Renal pelvis (tissue), 4 donors: Measurements from ENCODE around the gene RTN4. TPM values are rescaled to one million over a fixed set of nuclear protein-coding genes. Genes with fewer than 3 reads are reported as not detected.

Experiments used
- DNase-seq: peaks from one replicate; pipeline ENCODE4 v3.0.0-alpha.2; 2013
- polyA plus RNA-seq, 3 donors: library from polyadenylated mRNA; unstranded; fragments of 120-200 nt; gene quantifications; one replicate each; pipeline ENCODE4 v1.2.1, GENCODE V29; 2013; ENCODE audit not compliant: insufficient read length in 3 of 3

RTN4 gene
- polyA plus RNA-seq, 3 donors = 305 to 369 (median 309) TPM

GRCh38 chr2:54983345-54984220 is 66.7 kb downstream of the RTN4 start:
- no peak for DNase-seq

- DNase-seq = no peak
Observed at GRCh38 chr2:54981385-54981784, 68.9 kb downstream of the RTN4 start.

- DNase-seq = peak; percentile 53
Observed at GRCh38 chr2:54979321-54980044, 70.8 kb downstream of the RTN4 start.

DNA sequence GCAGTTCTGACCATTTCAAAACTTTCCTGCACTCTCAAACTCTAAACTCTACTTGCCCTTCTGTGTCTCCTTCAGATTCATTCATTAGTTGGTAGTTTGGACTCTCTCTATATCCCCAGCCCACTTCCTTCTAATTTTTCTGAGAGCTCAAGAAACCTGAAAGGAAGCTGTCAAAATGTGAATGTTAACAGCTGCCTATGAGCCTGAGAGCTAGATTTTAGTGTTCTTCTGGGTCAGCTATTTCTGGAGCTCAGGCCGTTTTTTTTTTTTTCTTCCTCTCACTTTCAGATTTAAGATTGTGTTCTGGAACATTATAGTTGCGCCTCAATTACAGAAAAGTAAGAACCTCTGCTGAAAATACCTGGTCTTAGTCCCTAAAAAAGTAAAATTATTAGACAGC is 73.1 kb downstream of the RTN4 start:
- peak; percentile 67 for DNase-seq

DNA sequence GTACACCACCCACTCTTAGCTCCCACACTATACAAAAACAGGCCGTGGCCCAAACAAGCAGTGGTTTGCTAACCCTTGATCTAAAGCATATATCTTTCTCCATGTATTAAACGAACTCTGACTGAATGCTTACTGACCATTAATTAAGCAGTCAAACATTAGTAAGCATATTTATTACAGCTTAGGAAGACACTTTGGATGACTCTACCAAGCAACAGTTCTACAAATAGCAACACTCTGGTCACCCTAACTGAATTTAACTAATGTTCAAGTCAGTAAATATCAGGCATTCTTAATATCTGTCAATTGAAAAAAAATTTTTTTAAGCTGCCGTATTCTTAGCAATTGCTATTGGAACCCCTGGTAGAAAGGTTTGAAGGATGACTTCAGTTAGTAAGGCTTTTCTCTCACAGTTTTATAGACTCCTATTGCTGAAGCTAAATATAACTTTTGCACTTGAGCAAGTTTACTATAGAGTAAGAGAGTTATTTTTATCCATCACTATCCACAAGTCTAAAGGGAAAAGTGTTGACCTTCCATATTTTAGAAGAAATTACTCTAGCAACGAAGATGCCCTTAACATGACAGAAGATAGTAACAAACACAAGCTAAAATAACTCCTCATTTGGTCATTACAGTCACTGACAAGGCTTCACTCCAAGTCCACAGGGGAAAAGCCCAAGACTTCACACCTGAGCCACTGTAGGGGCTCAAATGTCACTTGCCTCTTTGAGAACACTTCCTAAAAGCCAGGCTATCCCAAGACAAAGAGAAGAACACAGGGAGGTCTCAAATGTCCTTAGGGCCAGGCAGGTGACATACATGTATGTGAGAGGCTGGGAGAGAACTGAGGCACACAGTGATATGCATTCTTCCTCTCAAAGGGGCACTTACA is 74.4 kb downstream of the RTN4 start:
- DNase-seq = no peak

GRCh38 chr2:54975175-54975574 is 75.1 kb downstream of the RTN4 start:
- DNase-seq = no peak

DNA sequence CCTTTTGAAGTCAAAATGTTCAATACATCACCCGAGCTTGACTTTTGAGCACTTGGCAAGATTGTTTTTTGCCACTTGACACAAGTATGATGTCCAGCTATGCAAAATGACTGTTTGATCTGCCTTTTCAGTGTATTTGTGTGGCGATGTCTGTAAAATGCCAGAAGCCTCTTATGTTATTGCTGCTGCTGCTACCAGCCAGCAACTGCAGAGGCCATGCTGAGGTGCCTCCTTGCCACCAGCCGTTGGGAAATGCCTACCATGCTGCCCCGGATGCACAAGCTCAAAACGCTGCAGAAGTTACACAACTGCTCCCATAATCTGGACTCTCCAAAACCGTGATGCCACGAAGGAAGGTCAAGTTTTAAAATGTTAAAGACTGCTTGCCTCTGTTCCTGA is 80.3 kb downstream of the RTN4 start:
- DNase-seq = no peak

DNA sequence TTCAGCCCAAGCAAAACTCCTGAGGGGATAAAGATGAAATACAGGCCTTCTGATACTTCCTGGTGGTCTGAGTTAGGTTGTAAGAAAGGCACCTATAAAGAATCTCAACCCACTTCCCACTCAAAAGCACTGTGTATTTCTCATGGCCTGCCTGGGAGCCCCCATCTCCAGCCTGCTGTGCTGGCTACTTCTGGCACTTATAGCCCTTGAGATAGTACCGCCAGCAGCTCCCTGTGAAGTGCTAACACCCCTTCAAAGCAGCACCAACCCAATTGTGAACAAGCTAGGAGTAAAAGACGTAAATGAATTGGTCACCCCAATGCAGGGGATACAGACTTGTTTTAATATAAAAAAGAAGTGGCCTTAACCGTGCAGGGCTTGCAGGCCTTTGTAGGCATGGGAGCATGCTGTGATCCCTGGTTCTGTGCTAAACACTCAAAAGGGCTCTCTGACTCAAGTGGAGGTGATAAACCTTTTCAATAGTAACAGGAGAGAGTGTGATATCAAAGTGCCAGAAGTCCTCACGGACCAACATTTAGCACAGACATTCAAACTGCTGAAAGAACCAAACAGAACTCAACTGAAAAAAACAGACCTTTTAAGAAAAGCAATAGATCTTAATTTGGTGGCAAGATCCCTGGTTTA is 80.8 kb downstream of the RTN4 start:
- DNase-seq = no peak

DNA sequence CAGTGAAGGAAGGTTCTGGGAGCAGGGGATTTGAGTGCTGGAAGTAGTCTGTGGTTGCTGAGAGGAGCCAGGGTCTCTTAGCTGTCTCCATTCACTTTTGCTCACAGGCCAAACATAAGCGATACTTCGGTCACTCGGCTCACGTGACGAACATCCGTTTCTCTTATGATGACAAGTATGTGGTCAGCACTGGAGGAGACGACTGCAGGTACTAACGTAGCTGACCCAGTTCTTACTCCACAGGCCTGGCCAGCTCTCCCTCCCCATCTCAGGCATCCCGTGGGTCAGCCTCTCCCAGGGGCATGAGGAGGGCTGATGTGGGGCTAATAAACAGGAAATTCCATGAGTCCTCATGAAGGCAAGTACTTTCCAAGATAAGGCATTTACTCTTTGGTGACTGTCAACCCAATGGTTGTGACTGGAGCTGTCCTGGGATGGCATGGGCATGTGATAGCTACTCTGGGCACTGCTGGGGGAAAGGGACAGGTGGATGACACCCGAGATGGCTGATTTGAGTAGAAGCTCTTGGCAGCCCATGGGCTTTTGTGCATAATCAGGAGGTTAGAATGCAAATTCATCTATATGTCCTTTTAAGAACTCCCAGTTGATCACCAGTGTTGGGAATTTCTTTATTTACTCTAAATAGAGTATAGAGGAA is 81.6 kb downstream of the RTN4 start:
- DNase-seq = no peak

DNA sequence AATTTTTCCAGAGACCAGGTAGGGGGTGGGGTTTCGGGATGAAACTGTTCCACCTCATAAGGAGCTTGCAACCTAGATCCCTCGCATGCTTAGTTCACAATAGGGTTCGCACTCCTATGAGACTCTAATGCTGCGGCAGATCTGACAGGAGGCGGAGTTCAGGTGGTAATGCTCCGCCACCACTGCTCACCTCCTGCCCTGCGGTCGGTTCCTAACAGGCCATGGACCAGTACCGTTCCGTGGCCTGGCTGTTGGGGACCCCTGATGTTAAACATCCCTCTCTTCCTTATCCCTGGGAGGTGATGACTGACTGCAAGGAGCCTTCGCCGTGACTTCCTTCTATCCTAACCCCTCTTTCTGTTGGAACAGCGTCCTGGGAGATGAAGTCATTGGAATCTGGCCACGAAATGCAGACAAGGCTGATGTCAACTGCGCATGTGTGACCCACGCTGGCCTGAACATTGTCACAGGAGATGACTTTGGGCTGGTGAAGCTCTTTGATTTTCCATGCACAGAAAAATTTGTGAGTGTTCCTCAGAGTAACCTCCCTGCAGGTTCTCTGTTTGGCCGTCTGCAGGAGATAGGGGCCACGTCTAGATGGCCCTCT is 82.4 kb downstream of the RTN4 start:
- DNase-seq = no peak

DNA sequence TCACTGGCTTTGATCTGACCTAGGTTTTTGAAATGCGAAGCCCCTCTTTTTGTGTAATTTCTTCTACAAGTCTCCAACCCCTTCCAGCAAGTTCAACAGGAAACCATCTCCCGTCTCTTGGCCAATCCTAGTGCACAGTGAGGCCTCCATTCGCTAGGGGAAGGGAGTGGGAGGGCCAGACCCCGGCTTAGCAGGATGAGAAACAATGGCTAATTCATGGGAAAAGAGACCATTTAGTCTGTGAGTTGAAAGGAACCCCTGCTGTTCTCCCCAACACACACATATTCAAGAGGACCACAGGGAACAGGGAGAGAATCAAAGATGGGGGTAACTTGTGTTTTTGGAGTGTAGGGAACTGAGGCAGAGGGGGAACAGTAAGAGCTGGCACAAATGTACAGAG is 83.0 kb downstream of the RTN4 start:
- no peak for DNase-seq

DNA sequence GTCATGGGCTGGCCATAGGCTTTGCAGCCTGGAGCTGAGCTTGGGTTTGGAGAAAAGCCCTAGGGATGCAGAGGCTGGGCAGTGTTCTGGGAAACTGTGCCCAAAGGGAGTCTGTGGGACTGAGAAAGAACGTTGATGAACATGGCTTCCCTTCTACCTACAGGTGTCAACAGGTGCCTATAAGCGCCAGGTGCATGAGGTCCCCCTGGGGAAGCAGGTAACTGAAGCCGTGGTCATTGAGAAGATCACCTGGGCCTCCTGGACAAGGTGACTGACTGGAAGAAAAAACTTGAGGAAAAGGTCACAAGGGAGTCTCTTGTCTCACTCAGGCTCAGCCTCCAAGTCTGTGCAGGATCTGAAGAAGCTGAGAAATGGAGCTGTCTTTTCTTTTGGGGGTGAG is 83.4 kb downstream of the RTN4 start:
- DNase-seq = no peak

DNA sequence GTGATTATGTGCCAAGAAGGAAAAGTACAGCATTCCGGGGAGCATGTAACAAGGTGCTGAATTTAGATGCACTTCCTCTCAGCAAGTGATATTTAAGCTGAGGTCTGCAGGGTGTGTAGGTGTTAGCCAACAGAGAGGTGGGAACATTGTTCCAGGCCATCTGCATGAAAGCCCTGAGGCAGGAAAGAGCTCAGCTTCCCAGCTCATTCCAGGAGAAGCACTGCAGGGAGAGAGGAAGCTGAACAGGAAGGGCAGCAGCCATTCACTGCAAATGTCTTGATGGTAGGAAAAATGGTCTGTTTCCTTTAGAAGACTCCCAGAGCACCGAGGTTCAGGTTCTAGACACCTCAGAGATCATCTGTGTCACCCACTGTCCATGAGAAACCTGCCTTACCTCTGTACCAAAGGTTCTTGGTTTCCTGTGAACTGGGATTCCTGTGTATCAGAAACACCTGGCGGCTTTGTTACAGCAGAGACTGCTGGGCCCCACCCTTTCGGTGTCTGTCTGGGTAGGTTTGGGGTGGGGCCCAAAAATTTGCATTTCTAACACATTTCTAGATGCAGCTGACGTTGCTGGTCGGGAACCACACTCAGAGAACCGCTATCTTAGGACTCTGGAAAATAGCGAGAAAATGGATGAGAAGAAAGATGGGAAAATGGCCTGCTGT is 84.0 kb downstream of the RTN4 start:
- no peak for DNase-seq

DNA sequence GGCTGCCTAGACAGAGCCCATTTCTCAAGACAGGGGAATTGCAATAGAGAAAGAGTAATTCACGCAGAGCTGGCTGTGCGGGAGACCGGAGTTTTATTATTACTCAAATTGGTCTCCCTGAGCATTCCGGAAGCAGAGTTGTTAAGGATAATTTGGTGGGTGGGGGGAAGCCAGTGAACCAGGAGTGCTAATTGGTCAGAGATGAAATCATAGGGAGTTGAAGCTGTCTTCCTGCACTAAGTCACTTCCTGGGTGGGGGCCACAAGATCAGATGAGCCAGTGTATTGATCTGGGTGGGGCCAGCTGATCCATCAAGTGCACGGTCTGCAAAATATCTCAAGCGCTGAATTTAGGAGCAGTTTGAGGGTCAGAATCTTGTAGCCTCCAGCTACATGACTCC is 84.8 kb downstream of the RTN4 start:
- no peak for DNase-seq

GRCh38 chr2:54964816-54965215 is 85.4 kb downstream of the RTN4 start:
- no peak for DNase-seq

GRCh38 chr2:54964271-54964670 is 86.0 kb downstream of the RTN4 start:
- DNase-seq = no peak

DNA sequence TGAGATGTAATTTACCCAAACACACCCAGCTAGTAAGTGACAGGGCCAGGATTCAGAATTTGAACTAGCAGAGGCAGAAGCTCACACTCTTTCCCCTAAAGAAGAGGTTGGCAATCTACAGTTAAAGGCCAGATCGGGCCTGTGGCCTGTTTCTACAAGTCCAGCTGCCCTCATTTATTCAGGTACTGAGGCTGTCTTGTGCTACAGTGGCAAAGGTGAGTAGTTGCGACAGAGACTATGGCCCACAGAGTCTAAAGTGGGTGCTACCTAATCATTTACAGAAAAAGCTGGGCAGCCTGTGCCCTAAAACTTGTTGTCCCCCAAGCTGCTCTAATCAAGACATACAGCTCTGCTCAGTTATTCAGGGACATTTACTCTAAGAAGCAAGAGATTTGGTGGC is 86.8 kb downstream of the RTN4 start:
- no peak for DNase-seq

- no peak for DNase-seq
Observed at GRCh38 chr2:54962935-54963440, 87.3 kb downstream of the RTN4 start.

- no peak for DNase-seq
Observed at GRCh38 chr2:54962511-54962910, 87.7 kb downstream of the RTN4 start.

- no peak for DNase-seq
Observed at GRCh38 chr2:54960164-54960563, 90.1 kb downstream of the RTN4 start.
